ENCODE results near the gene CHMP1A. TPM values are rescaled to one million over a fixed set of nuclear protein-coding genes. Genes with fewer than 3 reads are reported as not detected.
"Not testable (repeated sequence)": the region's sequence is repeated elsewhere in the genome, so short reads cannot be mapped to it uniquely, and the experiment has no call there.

Gene CHMP1A
- total RNA-seq, 2 donors from 2014 or later: 63.0 to 77.2 TPM

DNA sequence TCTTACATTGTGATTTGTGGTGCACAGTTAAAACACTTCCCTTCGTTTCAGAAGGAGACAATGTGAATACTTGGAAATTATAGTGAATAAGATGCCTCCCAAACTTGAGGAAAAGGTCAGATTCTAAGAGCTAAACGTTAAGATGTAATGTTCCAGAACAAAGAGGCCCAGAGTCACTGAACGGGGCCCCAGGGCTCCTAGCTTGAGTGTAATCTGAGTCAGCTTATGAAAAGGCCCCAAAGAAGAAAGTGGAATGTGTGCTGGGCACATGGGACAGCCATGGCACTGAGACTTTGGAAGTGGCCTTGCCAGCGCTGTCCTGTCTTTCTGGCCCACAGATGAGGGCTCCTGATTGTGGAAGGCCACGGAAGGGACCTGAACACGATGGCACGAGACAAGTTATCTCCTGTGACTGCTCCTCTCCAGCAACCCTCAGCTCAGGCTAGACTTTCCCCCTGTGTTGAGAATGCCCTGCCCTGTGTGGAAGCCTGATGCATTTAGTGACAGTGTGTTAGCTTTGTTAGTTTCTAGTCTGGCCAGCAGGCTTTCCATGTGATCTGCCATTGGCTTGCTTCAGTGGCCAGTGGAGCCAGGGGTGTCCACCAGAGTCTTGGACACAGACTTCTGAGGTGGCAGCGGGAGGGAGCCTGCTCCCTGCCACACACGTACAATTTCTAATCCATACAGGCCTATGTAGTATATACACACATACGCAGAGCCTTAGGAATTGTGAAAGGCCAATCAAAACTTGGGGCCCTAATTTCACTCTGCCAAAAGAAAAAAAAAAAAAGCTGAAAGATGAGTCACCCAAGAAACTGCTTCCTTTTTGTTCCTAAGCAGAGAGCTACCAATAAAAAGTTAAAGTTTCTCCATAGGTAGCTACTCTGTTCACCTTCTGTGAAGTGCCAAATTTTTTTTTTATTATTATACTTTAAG is 13.3 kb upstream of the CHMP1A start:
- Histone ChIP-seq H3K9me3 (no peaks in the 10 kb centered on the region), H3K36me3 (no peaks in the 10 kb centered on the region), H3K27me3 (replicated peaks; ENCODE audit: insufficient read depth) (no peaks in the 10 kb centered on the region), H3K4me1 (ENCODE audit: control insufficient read depth in 1 of 2, low read depth in 2 of 2) (no peaks in the 10 kb centered on the region), H3K27ac (no peak overlapping the region), H3K4me3 (no peak overlapping the region)
- ATAC-seq (ENCODE audit: insufficient number of reproducible peaks, low FRiP score, low read depth) (no peak), DNase-seq (ENCODE audit: low spot score) (no peak)
- TF ChIP-seq, protein P1, sequence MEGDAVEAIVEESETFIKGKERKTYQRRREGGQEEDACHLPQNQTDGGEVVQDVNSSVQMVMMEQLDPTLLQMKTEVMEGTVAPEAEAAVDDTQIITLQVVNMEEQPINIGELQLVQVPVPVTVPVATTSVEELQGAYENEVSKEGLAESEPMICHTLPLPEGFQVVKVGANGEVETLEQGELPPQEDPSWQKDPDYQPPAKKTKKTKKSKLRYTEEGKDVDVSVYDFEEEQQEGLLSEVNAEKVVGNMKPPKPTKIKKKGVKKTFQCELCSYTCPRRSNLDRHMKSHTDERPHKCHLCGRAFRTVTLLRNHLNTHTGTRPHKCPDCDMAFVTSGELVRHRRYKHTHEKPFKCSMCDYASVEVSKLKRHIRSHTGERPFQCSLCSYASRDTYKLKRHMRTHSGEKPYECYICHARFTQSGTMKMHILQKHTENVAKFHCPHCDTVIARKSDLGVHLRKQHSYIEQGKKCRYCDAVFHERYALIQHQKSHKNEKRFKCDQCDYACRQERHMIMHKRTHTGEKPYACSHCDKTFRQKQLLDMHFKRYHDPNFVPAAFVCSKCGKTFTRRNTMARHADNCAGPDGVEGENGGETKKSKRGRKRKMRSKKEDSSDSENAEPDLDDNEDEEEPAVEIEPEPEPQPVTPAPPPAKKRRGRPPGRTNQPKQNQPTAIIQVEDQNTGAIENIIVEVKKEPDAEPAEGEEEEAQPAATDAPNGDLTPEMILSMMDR (IDR thresholded peaks at IDR 0.05): no peak

DNA sequence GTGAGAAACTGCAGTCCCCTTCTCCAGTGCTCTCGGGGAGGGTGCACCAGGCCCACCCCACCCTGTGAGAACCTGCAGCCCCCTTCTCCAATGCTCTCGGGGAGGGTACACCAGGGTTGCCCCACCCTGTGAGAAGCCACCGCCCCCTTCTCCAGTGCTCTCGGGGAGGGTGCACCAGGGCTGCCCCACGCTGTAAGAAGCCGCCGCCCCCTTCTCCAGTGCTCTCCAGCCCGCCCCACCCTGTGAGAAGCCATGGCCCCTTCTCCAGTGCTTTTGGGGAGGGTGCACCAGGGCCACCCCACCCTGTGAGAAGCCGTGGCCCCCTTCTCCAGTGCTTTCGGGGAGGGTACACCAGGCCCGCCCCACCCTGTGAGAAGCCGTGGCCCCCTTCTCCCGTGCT is 12.2 kb upstream of the CHMP1A start:
- DNase-seq (ENCODE audit: low spot score) (no peak), ATAC-seq (ENCODE audit: insufficient number of reproducible peaks, low FRiP score, low read depth) (no peak)
- Histone ChIP-seq H3K4me3 (no peak overlapping the region), H3K27ac (no peak overlapping the region), H3K4me1 (ENCODE audit: control insufficient read depth in 1 of 2, low read depth in 2 of 2) (no peaks in the 10 kb centered on the region), H3K9me3 (no peaks in the 10 kb centered on the region), H3K36me3 (no peaks in the 10 kb centered on the region), H3K27me3 (replicated peaks; ENCODE audit: insufficient read depth) (no peaks in the 10 kb centered on the region)
- TF ChIP-seq, protein P1 (IDR thresholded peaks at IDR 0.05): no peak

DNA sequence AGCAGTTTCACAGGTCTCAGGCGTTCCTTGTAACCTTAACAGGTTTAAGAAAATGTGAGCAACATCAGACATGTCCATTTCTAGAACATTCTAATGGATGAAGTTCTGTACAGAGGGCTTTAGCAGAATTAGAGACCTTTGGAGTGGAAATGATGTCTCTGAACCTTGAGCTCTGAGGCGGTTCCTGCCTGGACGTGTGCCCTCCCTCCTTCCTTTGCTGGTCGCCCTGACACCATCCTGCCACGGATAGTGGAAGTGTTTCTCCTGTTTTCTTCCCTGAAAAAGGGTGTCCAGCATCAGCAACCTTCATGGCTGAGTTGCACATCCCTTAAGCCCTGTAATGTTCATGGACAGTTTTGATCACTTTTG is 11.3 kb upstream of the CHMP1A start:
- no peaks in the 10 kb centered on the region for H3K9me3 ChIP-seq
- no peak overlapping the region for H3K27ac ChIP-seq
- H3K27me3 ChIP-seq (replicated peaks; ENCODE audit: insufficient read depth): no peaks in the 10 kb centered on the region
- ATAC-seq (ENCODE audit: insufficient number of reproducible peaks, low FRiP score, low read depth) (no peak), DNase-seq (ENCODE audit: low spot score) (no peak)
- no peak overlapping the region for H3K4me3 ChIP-seq
- TF ChIP-seq, protein P1 (IDR thresholded peaks at IDR 0.05): no peak
- H3K36me3 ChIP-seq: no peaks in the 10 kb centered on the region
- H3K4me1 ChIP-seq (ENCODE audit: control insufficient read depth in 1 of 2, low read depth in 2 of 2): no peaks in the 10 kb centered on the region

DNA sequence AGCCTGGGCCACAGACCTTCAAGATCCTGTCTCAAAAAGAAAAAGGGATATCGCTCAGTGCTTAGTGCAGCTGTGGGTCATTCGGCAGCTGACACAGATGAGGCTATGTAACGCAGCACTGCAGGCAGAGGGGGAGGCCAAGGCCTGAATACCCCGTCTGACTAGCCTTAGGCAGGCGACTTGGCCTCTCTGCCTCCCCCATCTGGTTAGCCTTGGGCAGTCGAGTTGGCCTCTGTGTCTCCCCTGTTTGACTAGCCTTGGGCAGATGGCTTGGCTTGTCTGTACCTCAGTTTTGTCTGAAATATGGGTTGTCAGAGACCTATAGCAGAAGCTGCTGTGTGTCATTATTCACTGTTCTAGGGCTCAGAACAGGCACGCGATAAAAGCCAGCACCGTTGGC is 10.1 kb upstream of the CHMP1A start:
- Histone ChIP-seq H3K27me3 (replicated peaks; ENCODE audit: insufficient read depth) (no peaks in the 10 kb centered on the region), H3K4me1 (ENCODE audit: control insufficient read depth in 1 of 2, low read depth in 2 of 2) (no peaks in the 10 kb centered on the region), H3K27ac (no peak overlapping the region), H3K4me3 (no peak overlapping the region), H3K36me3 (no peaks in the 10 kb centered on the region), H3K9me3 (no peaks in the 10 kb centered on the region)
- ATAC-seq (ENCODE audit: insufficient number of reproducible peaks, low FRiP score, low read depth): no peak
- no peak for DNase-seq (ENCODE audit: low spot score)
- TF ChIP-seq, protein P1 (IDR thresholded peaks at IDR 0.05): no peak

DNA sequence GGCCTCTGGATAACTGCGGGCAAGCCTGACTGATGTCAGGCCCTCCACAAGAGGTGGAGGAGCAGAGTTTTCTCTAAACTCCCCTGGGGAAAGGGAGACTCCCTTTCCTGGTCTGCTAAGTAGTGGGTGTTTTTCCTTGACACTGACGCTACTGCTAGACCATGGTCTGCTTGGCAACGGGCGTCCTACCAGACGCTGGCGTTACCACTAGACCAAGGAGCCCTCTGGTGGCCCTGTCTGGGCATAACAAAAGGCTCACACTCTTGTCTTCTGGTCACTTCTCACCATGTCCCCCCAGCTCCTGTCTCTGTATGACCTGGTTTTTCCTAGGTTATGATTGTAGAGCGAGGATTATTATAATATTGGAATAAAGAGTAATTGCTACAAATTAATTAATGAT is 9.5 kb upstream of the CHMP1A start:
- not testable (repeated sequence) for DNase-seq (ENCODE audit: low spot score); H3K27ac ChIP-seq; H3K27me3 ChIP-seq (replicated peaks; ENCODE audit: insufficient read depth); H3K36me3 ChIP-seq; H3K4me3 ChIP-seq; ATAC-seq (ENCODE audit: insufficient number of reproducible peaks, low FRiP score, low read depth); H3K4me1 ChIP-seq (ENCODE audit: control insufficient read depth in 1 of 2, low read depth in 2 of 2); H3K9me3 ChIP-seq

DNA sequence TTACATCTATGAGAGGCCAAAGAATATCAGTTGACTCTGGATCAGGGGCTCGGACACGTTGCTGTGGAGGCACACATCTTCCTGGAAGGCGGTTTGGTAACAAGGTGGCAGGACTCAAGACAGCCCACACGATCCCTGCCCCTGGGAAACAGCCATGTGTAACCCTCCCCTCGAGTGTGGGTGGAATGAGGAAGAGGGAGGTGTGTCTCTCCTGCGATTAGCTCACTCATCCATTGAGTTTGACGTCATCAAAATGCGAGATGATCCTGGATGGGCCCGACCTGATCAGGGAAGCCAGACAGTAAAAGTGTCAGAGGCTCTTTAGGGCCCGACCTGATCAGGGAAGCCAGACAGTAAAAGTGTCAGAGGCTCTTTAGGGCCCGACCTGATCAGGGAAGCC is 6.7 kb upstream of the CHMP1A start:
- not testable (repeated sequence) for H3K27ac ChIP-seq; H3K36me3 ChIP-seq; H3K4me3 ChIP-seq; H3K27me3 ChIP-seq (replicated peaks; ENCODE audit: insufficient read depth); DNase-seq (ENCODE audit: low spot score); ATAC-seq (ENCODE audit: insufficient number of reproducible peaks, low FRiP score, low read depth); H3K4me1 ChIP-seq (ENCODE audit: control insufficient read depth in 1 of 2, low read depth in 2 of 2); H3K9me3 ChIP-seq

Data from thoracic aorta (tissue), 2 donors.